ENCODE measurements around the gene VIP. TPM values are rescaled to one million over a fixed set of nuclear protein-coding genes. Genes with fewer than 3 reads are reported as not detected.

VIP gene
- polyA plus RNA-seq, 1 donor (not counting 4 experiments of a cell fraction or from before 2014, with no cell fraction given) = not detected

- no peak overlapping the region for H3K9ac ChIP-seq (ENCODE audit: control insufficient read depth, extremely low read depth, insufficient read depth, low read length)
- no peak overlapping the region for H3K4me2 ChIP-seq (ENCODE audit: control insufficient read depth, extremely low read depth, insufficient read depth, low read depth, low read length)
- no peaks in the 10 kb centered on the region for H3K9me3 ChIP-seq (ENCODE audit: control insufficient read depth, low read depth, low read length)
- no peak overlapping the region for H3K27ac ChIP-seq (ENCODE audit: control insufficient read depth, insufficient read depth, low read length)
- H3K4me3 ChIP-seq (ENCODE audit: control insufficient read depth in 2 of 3, extremely low read depth in 1 of 3, insufficient read depth in 2 of 3, low read depth in 1 of 3, low read length in 3 of 3) = no peak overlapping the region
- no peaks in the 10 kb centered on the region for H3K4me1 ChIP-seq (ENCODE audit: control insufficient read depth, extremely low read depth, insufficient read depth, low read length)
- H3K9me1 ChIP-seq (ENCODE audit: control insufficient read depth, extremely low read depth, insufficient read depth, low read length) = no peaks in the 10 kb centered on the region
- FAIRE-seq (no peak), DNase-seq (ENCODE audit: low read depth, low spot score) (no peak)
- TF ChIP-seq CTCF (optimal IDR thresholded peaks at IDR 0.05 in 1 of 3, IDR thresholded peaks at IDR 0.05 in 1 of 3, conservative IDR thresholded peaks at IDR 0.05 in 1 of 3; ENCODE audit: extremely low read depth in 1 of 3, insufficient read depth in 2 of 3, low read length in 3 of 3) = no peak
- TF ChIP-seq EZH2 (IDR thresholded peaks at IDR 0.05; ENCODE audit: low read length) = no peak
- no peaks in the 10 kb centered on the region for H3K27me3 ChIP-seq (ENCODE audit: control insufficient read depth, extremely low read depth, insufficient read depth, low read length)
- no peaks in the 10 kb centered on the region for H3K79me2 ChIP-seq (ENCODE audit: control insufficient read depth, insufficient read depth, low read length)
- no peak overlapping the region for H2AFZ ChIP-seq (ENCODE audit: control insufficient read depth, low read length)
- dilution Hi-C loops (cut with MboI; ENCODE audit: extremely low pct_ligation_motif_present, low sequenced_read_pairs) = no loop called here
- H4K20me1 ChIP-seq (ENCODE audit: control insufficient read depth, extremely low read depth, insufficient read depth, low read length) = no peaks in the 10 kb centered on the region
- no peaks in the 10 kb centered on the region for H3K36me3 ChIP-seq (ENCODE audit: control insufficient read depth in 2 of 2, extremely low read depth in 1 of 2, insufficient read depth in 2 of 2, low read length in 2 of 2)
Measured at GRCh38 chr6:152804150-152804549, 53.6 kb downstream of the VIP start.

Other genes starting within 250 kb of the VIP start
- gene SYNE1, start 113.4 kb upstream of the VIP start, polyA plus RNA-seq = 4.0 to 5.5 TPM (median 4.4 TPM) in 3 replicates
- 0.05 to 0.06 TPM (median 0.05 TPM) in 3 replicates for gene MYCT1, start 52.9 kb upstream of the VIP start, polyA plus RNA-seq
- gene FBXO5, start 232.2 kb downstream of the VIP start, polyA plus RNA-seq = 1.8 to 9.0 TPM (median 7.6 TPM) in 3 replicates